HCEC 1CT (cell line): ENCODE measurements around the gene SLC2A9.

Source experiments
- DNase-seq: peaks from one replicate; pipeline ENCODE4 v3.0.0-alpha.2; 2017

Gene SLC2A9

DNA sequence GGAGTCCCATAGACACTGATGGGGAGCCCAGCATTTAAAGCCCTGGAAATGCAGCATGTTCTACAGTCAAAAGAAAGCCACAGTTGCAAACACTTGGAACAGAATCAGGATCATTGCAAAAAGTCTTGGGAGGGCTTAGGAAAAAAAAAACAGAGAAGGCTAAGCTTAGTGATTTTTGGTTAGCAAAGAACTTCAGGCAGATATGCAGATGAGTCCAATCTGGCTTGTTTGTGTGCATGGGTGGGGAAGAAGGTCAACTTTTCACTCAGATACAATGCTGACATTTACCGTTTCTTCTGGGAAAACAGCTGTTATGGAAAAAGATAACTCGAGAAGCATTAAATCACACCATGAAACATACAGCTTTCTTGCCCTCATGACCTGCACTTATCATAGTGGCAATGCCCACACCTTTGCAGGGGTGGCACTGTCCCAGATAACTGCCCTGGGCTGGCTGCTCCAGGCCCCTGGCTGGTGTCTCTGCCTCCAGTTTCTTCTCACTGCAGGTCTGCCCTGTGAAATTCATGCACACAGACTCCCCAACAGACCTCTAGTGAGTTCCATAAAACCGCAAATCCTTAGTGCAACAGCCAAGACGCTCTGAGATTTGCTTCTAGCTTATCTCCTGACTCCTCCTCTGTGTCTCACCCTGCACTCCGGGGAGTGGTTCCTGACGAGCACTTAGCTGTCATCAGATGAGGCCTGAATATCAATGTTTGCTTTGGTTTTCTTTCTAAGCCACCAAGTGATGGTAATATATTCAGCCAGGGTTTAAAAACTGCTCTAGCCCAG lies 140.7 kb downstream of the SLC2A9 start:
- no peak for DNase-seq

DNA sequence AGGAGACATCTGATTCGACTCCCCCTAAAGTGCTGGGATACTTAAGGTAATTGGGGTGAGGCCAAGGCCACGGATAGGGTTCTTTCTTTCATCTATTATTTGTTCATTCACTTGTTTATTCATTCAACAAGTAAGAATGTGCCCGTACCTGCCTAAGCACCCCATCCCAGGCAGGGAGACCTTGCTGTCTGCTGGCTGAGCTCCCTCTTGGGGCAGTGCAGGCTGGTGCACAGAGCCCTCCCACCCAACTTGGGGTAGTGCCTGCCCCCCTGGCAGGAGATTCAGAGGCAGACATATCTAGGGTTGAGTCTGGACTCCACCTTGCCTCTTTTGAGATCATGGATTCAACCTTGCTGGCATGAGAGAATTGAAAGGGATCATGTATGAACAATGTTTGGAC lies 144.2 kb downstream of the SLC2A9 start:
- DNase-seq = no peak

DNA sequence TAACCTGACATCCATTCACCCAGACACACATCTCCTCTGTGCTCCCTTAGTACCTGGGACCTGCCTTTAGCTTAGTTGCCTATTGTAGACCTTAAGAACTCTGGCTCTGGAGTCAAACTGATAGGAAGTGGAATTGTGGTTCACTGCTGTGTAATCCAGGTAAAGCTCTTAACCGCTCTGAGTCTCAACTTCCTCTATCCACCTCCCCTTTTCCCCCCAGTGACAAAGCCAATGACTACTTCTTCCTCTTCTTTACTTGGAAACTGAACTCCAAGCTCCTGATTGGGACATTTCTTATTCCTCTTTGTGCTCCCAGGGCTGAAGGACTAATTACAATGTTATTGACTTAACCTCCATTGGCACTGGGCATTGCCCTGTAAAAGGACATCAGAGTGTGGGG lies 145.8 kb downstream of the SLC2A9 start:
- DNase-seq = no peak

DNA sequence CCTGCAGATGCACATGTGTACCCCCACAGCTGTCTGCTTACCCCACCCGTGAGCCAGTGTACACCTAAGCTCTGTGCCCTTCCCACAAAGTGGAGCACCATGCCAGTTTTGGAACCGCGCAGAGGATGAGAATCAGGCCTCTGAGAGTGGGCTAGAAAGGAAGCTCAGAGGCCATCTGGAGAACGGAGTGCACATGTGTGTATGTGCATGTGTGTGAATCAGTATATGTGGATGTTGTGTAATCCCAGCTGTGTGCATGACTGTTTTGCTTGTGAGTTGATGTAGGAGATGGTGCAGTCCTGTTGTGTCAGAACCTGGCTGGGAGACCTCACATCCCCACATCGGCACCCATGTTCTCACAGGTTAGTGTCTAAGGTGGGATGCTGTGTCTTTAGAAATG lies 146.9 kb downstream of the SLC2A9 start:
- no peak for DNase-seq

DNA sequence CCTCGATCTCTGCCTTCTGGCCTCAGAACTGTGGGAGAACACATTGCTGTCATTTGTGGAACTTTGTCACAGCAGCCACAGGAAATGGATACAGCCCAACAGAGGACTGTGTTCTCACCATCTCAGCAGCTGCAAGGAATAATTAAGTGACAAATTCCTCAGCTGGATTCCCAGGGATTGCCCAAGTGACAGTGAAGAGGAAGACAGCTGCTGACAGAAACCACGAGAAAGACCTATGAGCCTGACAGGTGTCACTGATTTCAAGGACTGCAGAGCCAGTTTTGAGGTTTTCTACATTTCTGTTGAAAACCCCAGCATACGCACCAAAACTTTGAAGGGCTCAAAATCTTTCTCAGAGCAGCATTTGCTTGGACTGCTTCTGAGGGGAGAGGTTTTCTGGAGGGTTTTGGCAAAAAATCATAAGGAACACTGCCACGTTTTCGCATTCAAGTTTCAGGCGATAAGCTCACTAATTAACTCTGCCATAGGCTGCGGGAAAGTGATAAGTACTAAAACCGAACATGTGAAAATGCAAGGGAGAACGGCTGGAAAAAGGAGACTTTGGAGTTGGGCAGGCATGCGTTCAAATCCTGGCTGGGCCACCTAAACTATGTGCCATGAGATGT lies 151.0 kb downstream of the SLC2A9 start:
- no peak for DNase-seq

DNA sequence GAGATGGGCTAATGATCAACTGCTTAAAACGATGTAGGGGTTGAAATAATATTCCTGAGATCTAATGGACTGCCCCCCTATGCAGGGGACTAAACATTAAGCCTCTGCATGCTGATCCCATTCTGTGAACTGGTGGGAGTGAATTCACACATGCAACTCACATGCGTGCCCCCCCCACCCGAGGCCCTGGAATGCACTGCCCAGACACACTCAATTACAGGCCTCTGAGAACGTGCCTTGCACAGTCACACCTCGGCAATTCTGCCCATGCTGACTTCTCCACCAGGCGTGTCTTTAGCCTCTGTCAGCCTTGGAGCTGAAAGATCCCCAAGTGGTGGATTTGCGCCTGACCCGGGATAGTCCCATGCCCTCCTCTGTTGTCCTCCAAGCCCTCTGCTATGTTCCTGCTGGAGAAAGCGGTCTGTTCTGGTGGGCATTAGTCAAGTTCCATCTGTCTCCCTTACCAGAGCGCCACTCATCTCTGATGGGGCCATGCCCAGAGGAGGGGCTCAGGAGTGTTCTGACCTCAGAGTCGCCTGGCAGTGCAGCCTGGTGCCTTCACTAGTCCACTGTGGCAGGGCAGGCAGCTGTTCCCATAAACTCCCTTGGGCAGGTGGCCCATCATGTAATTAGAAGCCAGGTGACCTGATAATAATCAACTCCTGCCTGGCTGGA lies 153.4 kb downstream of the SLC2A9 start:
- no peak for DNase-seq

DNA sequence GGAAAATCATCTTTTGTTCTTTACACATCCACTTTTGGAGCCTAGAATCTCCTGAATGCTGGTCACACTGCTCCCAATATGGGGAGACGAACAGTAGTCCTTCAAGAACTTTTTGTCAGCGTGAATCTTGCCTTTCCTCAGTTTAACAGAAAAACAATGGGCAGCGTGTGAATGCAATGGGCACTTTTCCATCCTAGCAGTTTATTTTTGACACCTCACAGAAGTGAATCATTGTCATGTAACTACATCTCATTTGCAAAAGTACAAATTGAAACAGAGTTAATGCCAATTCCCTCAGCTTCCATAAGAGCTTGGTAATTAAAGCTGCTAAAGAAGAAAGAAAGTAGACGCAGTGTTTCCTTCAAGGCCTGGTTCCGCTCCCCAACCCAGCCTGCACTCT lies 154.4 kb downstream of the SLC2A9 start:
- DNase-seq = no peak

DNA sequence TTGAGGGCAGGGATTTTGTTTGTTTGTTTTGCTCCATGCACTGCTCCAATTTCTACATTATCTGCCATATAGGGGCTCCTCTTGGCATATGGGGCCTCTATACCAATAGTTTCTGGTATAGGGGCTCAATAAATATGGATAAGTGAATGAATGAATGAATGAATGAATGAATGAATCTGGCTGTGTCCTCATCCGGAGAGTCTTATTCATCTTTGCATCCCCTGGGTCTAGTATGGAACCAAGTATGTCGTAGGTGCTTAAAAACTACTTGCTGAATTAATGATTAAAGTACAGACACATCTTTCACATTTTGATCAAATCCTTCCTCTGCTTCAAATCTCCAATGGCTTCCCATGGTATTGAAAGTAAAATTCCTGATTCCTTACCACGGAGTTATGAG lies 159.7 kb downstream of the SLC2A9 start:
- DNase-seq = no peak

DNA sequence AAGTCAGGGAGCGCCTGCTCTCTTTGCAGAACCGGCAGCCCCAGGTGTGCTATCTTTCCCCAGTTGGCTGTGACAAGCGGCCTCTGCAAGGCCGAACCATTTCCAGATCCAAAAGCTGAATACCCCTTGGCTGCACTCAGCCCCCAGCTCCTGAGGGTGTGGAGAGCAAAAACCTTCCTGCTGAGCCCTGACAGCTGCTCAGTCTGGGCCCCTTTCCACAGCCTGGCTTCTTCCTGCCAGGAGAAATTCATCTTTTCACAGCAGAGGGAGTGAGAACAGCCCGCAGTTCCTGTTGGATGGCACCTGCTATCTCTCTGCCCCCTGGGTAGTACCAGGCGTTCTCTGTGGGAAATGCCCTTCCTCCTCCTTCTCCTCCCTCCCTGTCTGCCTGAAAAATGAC lies 161.5 kb downstream of the SLC2A9 start:
- DNase-seq = no peak

DNA sequence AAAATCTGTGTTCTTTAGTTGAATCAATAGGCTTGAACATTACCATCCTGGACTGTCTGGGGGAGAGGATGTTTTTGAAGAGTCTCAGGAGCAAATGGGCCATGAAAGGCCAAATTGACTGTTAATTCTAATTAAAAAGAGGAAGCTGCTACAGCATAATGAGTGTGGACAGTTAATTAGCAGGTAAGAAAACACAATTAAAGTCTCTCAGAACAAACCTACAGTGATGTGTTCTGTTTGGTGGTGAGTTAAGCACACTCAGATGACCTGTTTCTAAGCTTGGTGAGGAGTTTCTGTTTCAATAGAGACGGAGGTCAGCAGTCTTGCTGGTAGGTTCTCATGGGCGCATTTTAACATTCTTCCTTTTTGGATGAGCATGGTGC lies 171.8 kb downstream of the SLC2A9 start:
- no peak for DNase-seq

DNA sequence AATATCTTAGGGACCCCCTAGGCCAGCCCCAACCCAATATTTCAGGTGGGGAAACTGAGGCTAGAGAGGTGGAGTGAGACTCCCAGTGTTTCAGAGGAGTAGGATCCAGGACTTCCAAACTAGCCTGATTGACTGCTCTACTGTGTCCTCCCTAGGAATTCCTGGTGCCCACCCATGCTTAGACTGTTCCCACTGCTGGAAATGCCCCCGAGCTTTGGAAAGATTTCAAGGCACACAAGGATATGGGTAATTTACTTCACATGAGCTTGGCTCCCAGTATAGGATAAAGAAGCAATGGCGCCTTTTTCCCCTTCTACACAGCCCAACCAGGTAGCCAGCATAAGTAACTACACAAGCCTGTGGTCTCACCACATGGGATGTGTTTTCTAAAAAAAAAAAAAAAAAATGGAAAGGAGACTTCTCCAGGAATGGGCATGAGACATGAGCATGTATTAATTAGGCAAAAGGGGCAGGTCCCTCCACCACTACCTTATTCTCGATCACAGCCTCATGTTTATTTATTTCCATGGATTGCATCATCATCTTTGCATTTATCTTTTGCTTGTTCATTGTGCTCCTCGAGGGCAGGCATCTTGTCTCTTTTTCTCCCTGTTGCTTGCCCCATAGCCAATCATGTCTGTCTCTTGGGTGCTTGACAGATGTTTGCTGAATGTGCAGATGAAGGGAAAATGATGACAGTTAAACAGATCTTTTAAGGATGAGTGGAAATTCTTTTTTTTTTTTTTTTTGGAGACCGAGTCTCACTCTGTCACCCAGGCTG lies 173.1 kb downstream of the SLC2A9 start:
- DNase-seq = no peak

DNA sequence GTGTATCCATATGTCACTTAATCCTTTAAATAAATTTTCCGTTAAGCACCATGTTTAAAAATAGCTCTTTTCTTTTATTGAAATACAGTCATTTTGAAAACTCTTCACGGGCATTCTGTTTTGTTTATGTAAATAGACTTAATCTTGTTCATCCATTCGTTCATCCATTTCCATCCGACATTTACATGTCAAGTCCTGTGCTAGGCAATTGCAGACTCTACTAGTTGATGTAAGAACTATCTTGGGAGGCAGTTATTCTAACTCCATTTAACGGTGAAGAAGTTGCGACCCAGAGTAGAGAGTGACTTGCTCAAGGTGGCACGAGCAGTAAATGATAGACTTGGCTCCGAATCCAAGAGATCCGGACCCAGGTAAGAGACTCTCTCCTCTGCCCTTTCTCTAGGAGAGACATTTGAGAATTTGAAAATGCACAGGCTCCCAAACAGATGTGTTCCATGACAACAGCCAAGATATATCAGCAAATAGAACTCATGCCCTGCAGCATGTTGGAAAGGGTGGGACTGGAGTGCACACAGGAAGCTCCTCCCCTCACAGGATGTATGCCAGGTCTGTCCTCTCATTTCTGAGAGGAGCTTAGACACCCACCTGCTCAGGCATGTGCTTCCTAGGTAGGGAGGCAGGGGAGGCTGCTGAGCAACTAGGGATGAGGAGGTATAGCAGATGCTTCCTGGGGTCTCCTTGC lies 175.4 kb downstream of the SLC2A9 start:
- DNase-seq = no peak

DNA sequence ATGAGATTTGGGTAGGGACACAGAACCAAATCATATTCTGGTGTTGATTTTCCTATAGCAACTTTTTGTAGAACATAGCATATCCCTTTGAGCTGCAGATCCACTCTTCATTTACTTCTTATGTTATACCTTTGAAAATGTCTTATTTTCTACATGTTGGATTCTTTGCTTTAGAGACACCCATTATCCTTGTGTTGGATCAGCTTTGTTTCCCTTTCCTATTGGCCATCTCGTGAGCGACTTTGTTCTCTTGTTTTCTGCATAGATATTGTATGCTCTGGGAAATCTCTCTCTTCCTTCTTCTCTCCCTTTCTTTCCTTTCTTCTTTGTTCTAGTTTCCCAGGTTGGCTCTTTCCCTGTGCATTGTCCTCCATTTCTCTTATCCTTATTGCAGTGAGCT lies 180.2 kb downstream of the SLC2A9 start:
- no peak for DNase-seq

DNA sequence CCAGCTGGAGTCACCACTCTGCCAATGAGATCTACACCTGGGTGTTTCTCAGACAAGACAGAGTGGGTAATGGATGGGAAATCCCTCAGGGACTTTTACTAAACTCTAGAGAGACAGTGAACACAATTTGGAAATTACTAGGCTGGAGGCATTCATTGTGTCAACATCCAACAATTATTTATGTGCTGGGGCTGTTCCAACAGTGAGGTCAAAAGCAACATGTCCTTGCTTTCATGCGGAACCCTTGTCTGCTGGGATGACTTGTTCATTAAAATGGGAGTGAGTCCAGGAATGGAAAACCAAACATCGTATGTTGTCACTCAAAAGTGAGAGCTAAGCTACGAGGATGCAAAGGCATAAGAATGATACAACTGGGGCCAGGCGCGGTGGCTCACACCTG lies 185.9 kb downstream of the SLC2A9 start:
- no peak for DNase-seq

DNA sequence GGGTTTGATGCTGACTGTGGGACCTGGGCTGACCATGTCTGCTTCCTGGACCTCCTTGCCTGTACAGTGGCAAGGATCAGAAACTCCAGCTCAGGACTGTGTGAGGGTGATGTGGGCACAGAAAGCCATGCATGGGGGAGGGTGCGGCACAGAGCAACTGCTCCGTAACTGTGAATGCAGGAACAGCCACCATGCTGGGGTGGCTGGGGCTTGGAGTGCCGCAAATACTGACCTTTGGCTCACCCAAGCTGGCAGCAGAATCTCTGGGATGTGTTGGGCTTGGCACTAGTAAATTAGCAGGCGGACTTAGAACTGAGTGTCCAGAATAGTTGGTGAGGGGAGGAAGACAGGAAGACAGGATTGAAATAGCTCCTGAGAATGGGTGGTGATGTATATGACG lies 187.9 kb downstream of the SLC2A9 start:
- DNase-seq = no peak

DNA sequence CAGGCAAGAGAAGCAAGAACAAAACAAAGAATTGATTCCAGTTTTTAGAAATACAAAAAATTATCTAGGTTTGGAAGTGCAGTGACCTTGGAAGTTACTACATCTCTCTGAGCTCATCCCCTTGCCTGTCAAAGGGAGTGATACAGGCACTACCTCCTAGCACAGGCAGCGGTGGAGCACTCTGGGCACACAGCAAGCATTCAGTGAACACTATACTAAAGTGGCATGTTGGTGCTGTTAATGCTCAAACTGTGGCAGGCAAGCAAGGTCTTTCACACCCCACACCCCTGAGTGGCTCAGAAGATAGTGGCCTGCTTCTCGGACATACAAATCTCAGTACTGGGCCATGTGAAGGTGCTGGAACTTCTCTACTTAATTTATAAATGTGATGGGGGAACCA lies 188.7 kb downstream of the SLC2A9 start:
- no peak for DNase-seq

DNA sequence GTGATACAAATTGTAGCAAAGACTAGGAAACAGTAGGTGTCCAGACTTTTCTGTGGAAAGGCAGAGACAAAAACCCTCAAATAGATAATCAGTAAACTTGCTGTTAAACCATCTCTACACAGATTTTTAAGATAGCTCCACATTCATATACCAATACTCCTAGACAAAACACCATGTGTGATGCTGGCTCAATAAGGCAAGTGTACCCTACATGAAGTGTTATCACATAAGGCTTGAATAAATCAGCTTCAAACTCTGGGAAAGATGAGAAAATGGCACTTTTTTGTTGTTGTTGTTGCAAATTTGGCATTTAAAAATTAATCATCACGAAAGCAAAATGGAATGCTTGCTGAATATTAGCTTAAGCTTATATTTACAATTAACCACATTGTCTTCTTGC lies 194.7 kb downstream of the SLC2A9 start:
- DNase-seq = no peak

DNA sequence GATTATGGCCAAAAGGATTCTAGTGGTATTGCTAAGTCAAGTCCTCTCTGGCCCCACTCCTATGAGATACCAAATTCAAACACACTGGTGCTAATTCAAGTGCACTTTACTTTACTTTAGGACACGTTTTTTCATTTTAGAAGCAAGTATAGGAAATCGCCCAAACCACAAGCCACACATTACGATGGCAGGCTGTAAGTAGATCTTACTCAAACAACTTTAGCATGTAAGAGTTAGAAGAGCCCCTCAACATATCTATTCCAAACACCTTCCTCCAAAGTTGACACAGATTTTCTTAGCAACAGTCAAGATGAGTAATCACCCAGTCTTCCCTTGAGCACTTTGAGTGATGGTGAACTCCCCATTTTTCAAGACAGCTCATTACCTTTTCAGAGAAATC lies 196.2 kb downstream of the SLC2A9 start:
- no peak for DNase-seq

DNA sequence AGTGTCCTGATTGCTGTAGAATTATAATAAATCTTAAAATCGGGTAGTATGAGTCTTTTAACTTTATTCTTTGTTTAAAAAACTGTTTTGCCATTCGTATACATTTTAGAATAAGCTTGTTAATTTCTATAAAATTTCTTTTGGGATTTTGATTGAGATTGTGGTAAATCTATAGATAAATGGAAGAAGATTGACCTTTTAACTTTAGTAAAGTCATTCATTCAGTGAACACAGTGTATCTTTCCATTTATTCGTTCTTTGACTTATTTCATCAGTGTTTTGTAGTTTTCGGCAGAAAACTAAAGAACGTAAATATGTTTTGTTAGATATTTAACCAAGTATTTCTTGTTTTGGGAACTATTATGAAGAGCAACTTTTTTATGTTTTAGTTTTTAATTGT lies 201.0 kb downstream of the SLC2A9 start:
- no peak for DNase-seq

DNA sequence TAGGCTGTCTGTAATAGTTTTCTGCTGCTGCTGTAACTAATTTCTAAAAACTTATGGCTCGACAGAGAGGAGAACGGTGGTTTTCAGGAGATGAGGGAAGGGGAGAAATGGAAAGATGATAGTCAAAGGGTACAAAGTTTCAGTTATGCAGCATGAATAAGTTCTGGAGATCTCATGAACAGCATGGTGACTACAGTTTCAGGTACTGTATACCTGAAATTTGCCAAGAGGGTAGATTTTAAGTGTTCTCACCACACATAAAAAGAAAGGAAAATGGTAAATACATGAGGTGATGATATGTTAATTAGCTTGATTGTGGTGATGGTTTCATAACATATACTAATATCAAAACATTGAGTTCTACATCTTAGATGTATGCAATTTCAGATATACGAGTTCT lies 205.0 kb downstream of the SLC2A9 start:
- no peak for DNase-seq

DNA sequence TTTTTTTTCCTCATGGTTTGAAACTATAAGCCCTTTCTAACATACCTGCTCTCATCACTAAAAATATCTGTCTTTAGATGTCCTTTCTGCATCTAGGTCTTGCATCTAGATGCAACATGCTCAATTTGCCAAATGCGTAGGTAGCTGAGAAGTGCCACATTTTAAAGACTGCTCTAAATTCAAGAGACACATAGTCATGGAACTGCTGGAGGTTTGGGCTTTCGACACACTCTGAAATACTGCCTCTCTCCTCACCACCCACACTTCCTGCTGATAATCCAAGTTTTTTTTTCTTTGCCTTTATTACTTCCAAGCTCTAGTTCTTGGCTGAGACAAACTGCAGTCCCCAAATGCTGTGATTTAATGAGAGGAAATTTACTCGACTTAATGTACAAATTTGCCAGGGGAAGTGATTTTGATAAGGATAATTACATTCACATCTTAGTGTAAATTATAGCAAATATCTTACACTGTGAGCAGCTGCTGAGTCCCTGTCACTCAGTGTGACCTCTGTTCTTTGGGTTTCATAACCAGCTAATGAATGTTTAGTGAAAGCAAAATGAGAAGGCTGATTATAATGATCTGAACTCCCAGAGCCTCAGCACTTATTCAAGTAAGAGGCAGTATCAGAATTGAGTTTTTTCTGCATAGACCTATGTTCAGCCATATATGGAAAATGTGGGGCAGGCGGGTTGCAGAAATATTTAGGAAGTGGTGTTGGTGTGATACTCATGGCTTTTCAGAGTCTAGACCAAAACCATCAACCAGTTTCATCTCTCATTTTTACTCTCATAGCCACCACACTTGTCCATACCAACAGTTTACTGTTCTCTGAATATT lies 208.6 kb downstream of the SLC2A9 start:
- no peak for DNase-seq

DNA sequence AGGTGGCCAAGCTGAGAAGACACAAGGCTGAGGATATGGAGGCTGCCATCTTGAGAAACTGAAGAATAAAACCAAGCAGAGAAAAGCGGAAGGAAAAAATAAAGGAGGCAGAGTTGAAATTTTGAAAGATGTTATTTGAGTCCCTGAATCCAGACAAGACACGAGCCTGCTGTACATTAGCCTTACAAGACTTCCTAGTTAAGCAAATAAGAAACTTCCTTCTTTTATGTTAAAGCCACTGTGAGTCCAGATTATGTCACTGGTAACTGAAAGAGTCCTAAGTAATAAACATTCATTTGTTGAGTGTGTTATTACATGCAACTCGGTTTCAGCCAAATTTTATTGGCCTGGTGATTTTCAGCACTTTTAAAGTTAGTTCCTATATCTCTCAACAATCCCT lies 209.5 kb downstream of the SLC2A9 start:
- DNase-seq = no peak
